ENCODE measurements around the gene CAPN12. TPM values are rescaled to one million over a fixed set of nuclear protein-coding genes. Genes with fewer than 3 reads are reported as not detected.

The CAPN12 gene
- total RNA-seq, 4 donors from 2014 or later, result 8.0 to 31.3 (median 15.7) TPM

DNA sequence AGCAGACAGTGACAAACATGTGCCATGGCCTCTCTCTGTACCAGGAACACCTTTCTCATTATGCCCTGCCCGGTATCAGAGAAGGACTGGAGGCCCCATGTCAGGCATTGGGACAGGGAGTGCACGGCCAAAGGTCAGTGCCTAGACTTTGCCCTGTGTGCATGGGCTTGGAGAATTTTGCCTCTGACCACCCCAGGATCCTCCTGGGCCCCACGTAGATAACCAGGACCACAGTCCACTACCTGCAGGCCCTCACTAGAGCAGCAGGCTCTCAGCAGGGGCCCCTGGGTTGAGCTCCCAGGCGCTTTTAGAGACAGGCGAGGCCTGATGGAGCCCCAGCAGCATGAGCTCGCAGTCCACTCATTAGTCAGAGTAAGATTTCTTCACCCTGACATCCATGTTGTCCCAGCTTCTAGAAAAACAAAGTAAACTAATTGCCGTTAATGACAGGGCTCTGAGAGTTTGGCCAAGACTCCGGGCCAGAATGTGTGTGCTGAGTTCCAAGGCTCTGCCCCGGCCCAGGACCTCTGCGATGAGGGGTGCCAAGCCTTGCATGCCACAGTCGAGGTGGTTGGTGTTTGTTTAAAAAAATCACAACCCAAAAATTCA is 42.7 kb downstream of the CAPN12 start:
- H3K36me3 ChIP-seq, result peaks cover 61% of the 10 kb centered on the region
- peaks cover 65% of the 10 kb centered on the region for H3K4me1 ChIP-seq
- DNase-seq (ENCODE audit: low spot score in 2 of 2), result no peak
- no peaks in the 10 kb centered on the region for H3K9me3 ChIP-seq
- H3K27ac ChIP-seq, result peak overlapping the region; percentile 84
- H3K4me3 ChIP-seq, result no peak overlapping the region
- WGBS, result 52% methylated on average over 8 of the region's 11 CpGs
- TF ChIP-seq EP300 (IDR thresholded peaks at IDR 0.05), result no peak
- TF ChIP-seq POLR2AphosphoS5 (IDR thresholded peaks at IDR 0.05), result no peak
- TF ChIP-seq, protein P1, sequence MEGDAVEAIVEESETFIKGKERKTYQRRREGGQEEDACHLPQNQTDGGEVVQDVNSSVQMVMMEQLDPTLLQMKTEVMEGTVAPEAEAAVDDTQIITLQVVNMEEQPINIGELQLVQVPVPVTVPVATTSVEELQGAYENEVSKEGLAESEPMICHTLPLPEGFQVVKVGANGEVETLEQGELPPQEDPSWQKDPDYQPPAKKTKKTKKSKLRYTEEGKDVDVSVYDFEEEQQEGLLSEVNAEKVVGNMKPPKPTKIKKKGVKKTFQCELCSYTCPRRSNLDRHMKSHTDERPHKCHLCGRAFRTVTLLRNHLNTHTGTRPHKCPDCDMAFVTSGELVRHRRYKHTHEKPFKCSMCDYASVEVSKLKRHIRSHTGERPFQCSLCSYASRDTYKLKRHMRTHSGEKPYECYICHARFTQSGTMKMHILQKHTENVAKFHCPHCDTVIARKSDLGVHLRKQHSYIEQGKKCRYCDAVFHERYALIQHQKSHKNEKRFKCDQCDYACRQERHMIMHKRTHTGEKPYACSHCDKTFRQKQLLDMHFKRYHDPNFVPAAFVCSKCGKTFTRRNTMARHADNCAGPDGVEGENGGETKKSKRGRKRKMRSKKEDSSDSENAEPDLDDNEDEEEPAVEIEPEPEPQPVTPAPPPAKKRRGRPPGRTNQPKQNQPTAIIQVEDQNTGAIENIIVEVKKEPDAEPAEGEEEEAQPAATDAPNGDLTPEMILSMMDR (IDR thresholded peaks at IDR 0.05), result no peak
- no peak for TF ChIP-seq POLR2A (IDR thresholded peaks at IDR 0.05)
- no peaks in the 10 kb centered on the region for H3K27me3 ChIP-seq

DNA sequence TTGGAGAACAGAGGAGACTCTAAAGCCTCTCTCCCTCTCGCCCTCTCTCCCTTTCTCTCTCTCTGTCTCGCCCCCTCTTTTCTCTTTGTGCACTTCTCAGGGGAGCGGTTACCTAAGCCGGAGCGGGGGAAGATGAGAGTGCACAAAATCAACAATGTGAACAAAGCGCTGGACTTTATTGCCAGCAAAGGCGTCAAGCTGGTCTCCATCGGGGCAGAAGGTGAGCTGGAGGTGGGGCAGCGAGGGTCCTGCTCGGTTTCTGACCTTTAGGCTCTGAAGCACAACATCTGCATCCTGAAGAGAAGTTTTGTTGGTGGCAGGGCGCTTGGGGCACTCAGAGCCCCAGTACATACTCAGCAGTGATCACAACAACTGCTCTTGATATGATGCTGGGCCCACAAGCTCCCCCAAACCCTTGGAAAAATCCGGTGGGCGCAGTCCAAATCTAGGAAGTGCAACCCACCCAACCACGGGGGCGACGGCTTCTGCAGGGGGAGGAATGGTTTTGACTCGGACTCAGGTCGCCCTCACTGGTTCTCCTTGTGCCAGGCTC is 43.3 kb downstream of the CAPN12 start:
- Histone ChIP-seq H3K4me1 (peaks cover 66% of the 10 kb centered on the region), H3K36me3 (peaks cover 56% of the 10 kb centered on the region), H3K27ac (peak overlapping the region; percentile 84), H3K9me3 (no peaks in the 10 kb centered on the region), H3K27me3 (no peaks in the 10 kb centered on the region), H3K4me3 (no peak overlapping the region)
- 89% methylated on average over 11 of the region's 18 CpGs for WGBS
- TF ChIP-seq POLR2AphosphoS5 (IDR thresholded peaks at IDR 0.05), result no peak
- TF ChIP-seq POLR2A (IDR thresholded peaks at IDR 0.05), result no peak
- no peak for DNase-seq (ENCODE audit: low spot score in 2 of 2)

DNA sequence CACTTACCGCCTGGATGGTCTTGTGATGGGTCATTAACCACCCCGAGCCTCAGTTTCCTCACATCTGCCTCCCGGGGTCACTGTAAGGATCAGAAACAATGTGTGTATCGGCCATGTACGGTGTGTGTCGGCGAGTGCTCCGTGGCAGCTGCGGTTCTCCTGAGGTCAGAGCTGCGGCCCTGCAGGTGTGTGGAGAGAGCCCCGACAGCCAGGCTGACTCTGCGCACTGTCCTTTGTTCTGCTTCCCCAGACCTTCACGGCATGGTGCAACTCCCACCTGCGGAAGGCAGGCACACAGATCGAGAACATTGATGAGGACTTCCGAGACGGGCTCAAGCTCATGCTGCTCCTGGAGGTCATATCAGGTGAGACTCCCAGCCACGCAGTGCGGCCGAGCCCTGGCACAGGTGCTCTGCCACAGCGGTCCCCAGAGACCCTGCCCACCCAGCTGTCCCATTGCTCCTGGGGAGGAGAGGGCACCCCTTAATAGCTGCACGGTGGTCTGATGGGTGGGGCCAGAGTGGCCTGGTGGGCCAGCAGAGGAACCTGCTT is 43.8 kb downstream of the CAPN12 start:
- H3K27me3 ChIP-seq, result no peaks in the 10 kb centered on the region
- H3K4me1 ChIP-seq, result peaks cover 72% of the 10 kb centered on the region
- no peak for TF ChIP-seq POLR2A (IDR thresholded peaks at IDR 0.05)
- TF ChIP-seq EP300 (IDR thresholded peaks at IDR 0.05), result no peak
- no peak for TF ChIP-seq POLR2AphosphoS5 (IDR thresholded peaks at IDR 0.05)
- TF ChIP-seq, protein P1 (IDR thresholded peaks at IDR 0.05), result no peak
- no peak for DNase-seq (ENCODE audit: low spot score in 2 of 2)
- peaks cover 50% of the 10 kb centered on the region for H3K36me3 ChIP-seq
- no peak overlapping the region for H3K4me3 ChIP-seq
- H3K27ac ChIP-seq, result peak overlapping the region; percentile 84
- WGBS, result 92% methylated on average over 15 of the region's 22 CpGs
- no peaks in the 10 kb centered on the region for H3K9me3 ChIP-seq

DNA sequence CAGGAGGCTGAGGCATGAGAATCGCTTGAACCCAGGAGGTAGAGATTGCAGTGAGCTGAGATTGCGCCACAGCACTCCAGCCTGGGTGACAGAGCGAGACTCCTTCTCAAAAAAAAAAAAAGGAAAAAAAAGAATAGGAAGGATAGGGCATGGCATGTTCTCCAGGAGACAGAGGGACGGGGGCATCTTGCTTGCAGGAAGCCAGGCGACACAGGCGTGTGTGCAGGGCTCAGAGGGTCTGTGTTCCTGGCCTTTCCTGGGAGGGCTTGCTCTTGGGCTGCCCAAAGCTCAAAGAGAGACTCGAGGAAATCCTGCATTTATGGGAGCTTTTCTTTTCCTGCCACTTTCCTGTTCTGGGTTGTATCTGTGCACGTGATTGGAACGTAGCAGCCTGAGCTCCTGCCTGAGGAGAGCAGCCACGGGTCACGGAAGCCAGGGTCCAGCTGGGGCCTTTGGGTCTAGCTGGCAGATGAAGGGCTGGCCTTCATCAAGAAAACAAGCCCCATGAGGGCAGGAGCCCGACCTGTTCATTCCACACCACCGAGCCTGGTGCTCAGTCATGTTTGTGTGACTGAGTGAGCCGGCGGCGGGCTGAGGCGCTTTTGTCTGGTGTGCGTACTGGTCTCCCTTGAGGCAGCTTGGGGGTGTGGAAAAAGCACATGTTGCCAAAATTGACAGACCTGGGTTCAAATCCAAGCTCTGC is 44.5 kb downstream of the CAPN12 start:
- WGBS, result 81% methylated on average over 11 of the region's 18 CpGs
- TF ChIP-seq, protein P1 (IDR thresholded peaks at IDR 0.05), result no peak
- no peak for TF ChIP-seq POLR2A (IDR thresholded peaks at IDR 0.05)
- TF ChIP-seq POLR2AphosphoS5 (IDR thresholded peaks at IDR 0.05), result no peak
- no peak for TF ChIP-seq EP300 (IDR thresholded peaks at IDR 0.05)
- H3K4me1 ChIP-seq, result peaks cover 78% of the 10 kb centered on the region
- H3K27ac ChIP-seq, result peak overlapping the region; percentile 84
- no peak overlapping the region for H3K4me3 ChIP-seq
- no peaks in the 10 kb centered on the region for H3K27me3 ChIP-seq
- H3K36me3 ChIP-seq, result peaks cover 44% of the 10 kb centered on the region
- H3K9me3 ChIP-seq, result no peaks in the 10 kb centered on the region
- DNase-seq (ENCODE audit: low spot score in 2 of 2), result no peak

DNA sequence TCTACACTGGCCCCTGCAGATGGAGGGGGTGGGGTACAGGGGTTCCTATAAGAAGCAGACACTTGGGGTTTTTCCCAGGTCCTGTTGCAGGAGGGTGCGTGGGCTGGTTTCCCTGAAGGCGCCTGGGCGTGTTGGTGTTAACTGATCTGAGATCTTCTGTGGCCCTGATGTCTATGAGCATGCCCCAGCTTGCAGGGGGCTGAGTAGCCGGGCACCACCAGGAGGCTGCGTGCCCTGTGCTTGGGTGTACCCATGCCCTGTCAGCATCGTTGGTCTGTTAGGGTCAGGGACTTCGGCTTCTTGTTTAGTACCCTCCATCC is 45.3 kb downstream of the CAPN12 start:
- H3K36me3 ChIP-seq, result peaks cover 36% of the 10 kb centered on the region
- no peak for DNase-seq (ENCODE audit: low spot score in 2 of 2)
- no peaks in the 10 kb centered on the region for H3K27me3 ChIP-seq

More for the DNA sequence above, 45.3 kb downstream of the CAPN12 start:
- Histone ChIP-seq H3K9me3 (no peaks in the 10 kb centered on the region), H3K27ac (peak overlapping the region; percentile 84), H3K4me3 (no peak overlapping the region), H3K4me1 (peaks cover 86% of the 10 kb centered on the region)
- no peak for TF ChIP-seq EP300 (IDR thresholded peaks at IDR 0.05)
- no peak for TF ChIP-seq POLR2A (IDR thresholded peaks at IDR 0.05)
- no peak for TF ChIP-seq POLR2AphosphoS5 (IDR thresholded peaks at IDR 0.05)
- TF ChIP-seq, protein P1 (IDR thresholded peaks at IDR 0.05), result no peak
- 36% methylated on average over 3 of the region's 7 CpGs for WGBS
